Measurements from ENCODE around the gene DNAJC13. TPM values are rescaled to one million over a fixed set of nuclear protein-coding genes. Genes with fewer than 3 reads are reported as not detected.
"Not testable (repeated sequence)": the region's sequence is repeated elsewhere in the genome, so short reads cannot be mapped to it uniquely, and the experiment has no call there.

DNAJC13 gene
- total RNA-seq, 4 donors from 2014 or later = 21.9 to 35.2 (median 26.5) TPM

DNA sequence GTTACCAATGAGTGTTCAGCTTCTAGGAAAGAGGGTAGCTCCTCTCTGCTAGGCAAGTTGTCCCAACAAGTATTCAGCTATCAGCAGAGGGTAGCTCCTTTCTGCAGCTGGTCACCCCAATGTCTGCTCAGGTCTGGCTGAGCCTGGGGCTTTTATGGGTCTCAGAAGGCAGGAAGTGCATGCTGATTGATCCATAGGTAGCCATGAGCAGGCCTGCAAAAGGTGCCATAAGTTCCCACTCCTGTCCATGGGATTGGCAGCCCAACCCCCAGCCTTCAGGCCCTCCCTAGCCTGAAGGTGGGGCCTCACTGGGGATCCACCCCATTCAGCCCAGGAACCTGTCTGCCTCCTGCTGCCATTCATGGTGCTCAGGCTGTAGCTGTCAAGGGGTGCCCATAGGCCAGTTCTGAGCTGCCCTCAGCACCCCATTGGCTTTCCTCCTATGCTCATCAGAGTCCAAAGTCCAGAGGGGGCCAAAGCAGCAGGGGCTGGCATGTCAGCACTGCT, 34.6 kb upstream of the DNAJC13 start:
- in situ Hi-C loops (cut with MboI; ENCODE audit: low sequenced_read_pairs in 4 of 4) (no loop called here), intact Hi-C loops (cut with DNase I; ENCODE audit: low total_unique reads) (no loop called here)
- ATAC-seq (no peak), DNase-seq (no peak)
- Histone ChIP-seq H3K9me3 (no peaks in the 10 kb centered on the region), H3K27ac (no peak overlapping the region), H3K36me3 (no peaks in the 10 kb centered on the region), H3K27me3 (peaks cover 0 to under 1% (median 0%) of the 10 kb centered on the region in 3 donors), H3K4me3 (no peak overlapping the region), H3K4me1 (no peaks in the 10 kb centered on the region)
- TF ChIP-seq CTCF (IDR thresholded peaks at IDR 0.05 in 4 of 5, conservative IDR thresholded peaks at IDR 0.05 in 1 of 5) = no peak
- TF ChIP-seq POLR2A (IDR thresholded peaks at IDR 0.05) = no peak

DNA sequence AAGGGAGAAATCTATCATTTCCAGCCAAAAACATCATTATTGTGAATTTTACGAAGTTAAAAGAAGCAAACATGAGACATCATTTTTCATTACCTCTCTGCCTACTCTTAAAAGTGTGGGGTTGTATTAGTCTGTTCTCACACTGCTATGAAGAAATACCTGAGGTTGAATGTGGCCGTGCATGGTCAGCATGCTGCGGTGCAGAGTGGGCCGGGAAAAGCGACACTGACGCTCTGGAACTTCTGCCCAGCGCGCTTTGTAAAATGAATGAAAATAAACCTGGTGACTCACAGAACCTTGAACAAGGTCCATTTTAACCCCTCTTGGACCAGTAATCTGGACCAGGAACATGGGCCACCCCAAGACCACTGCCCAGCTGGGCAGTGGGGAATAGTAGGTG, 31.0 kb upstream of the DNAJC13 start:
- in situ Hi-C loops (cut with MboI; ENCODE audit: low sequenced_read_pairs in 4 of 4) (no loop called here), intact Hi-C loops (cut with DNase I; ENCODE audit: low total_unique reads) (no loop called here)
- DNase-seq (no peak), ATAC-seq (no peak)
- Histone ChIP-seq H3K4me3 (no peak overlapping the region), H3K27me3 (no peaks in the 10 kb centered on the region), H3K4me1 (no peaks in the 10 kb centered on the region), H3K9me3 (no peaks in the 10 kb centered on the region), H3K36me3 (no peaks in the 10 kb centered on the region), H3K27ac (no peak overlapping the region)
- no peak for TF ChIP-seq CTCF (IDR thresholded peaks at IDR 0.05 in 4 of 5, conservative IDR thresholded peaks at IDR 0.05 in 1 of 5)
- TF ChIP-seq POLR2A (IDR thresholded peaks at IDR 0.05) = no peak

- H3K27ac ChIP-seq; ATAC-seq; DNase-seq; in situ Hi-C loops (cut with MboI; ENCODE audit: low sequenced_read_pairs in 4 of 4); H3K4me1 ChIP-seq; H3K9me3 ChIP-seq; H3K36me3 ChIP-seq; H3K4me3 ChIP-seq; H3K27me3 ChIP-seq; intact Hi-C loops (cut with DNase I; ENCODE audit: low total_unique reads): not testable (repeated sequence)
Measured at GRCh38 chr3:132392675-132393074, 24.6 kb upstream of the DNAJC13 start.

DNA sequence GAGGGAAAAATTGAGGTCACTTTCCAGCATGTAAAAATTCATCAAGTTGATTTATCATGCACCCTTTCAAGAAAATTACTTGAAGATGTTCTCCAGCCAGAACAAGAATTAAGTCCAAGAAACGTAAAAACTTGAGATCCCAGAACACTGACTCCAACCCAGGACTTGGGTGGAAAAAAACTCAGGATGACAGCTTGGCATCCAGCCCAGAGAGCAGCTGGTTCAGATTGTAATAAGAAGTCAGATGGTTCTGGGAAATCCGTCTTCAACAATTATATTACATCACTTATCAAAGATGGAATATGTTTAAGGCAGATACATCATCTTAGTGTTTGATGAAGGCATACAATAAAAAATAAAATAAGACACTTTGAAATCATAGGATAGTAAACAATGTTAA, 23.0 kb upstream of the DNAJC13 start:
- DNase-seq = no peak

DNA sequence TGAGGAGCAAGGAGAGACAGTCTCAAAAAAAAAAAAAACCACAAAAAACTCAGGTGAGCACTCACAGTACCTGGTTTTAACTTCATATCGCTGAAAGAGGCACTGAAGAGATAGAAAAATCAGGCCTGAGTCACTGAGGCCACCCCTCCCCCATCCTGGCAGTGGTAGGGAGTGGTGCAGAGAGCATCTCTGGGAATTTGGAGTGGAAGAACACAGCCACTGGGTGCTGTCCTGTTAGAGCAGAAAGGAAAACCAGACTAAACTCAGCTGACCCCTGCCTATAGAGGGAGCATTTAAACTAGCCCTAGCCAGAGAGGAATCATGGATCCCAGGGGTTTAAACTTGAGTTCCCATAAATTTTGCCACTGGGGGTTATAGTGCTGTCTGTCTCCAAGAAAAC, 22.2 kb upstream of the DNAJC13 start:
- H3K4me3 ChIP-seq = no peak overlapping the region
- H3K9me3 ChIP-seq = no peaks in the 10 kb centered on the region
- intact Hi-C loops (cut with DNase I; ENCODE audit: low total_unique reads) (no loop called here), in situ Hi-C loops (cut with MboI; ENCODE audit: low sequenced_read_pairs in 4 of 4) (no loop called here)
- H3K27me3 ChIP-seq = no peaks in the 10 kb centered on the region
- no peaks in the 10 kb centered on the region for H3K36me3 ChIP-seq
- DNase-seq = no peak
- TF ChIP-seq POLR2A (IDR thresholded peaks at IDR 0.05) = no peak
- TF ChIP-seq CTCF (IDR thresholded peaks at IDR 0.05 in 4 of 5, conservative IDR thresholded peaks at IDR 0.05 in 1 of 5) = no peak
- no peak for ATAC-seq
- H3K4me1 ChIP-seq = no peaks in the 10 kb centered on the region
- H3K27ac ChIP-seq = no peak overlapping the region

More for the DNA sequence above, 23.0 kb upstream of the DNAJC13 start:
- Histone ChIP-seq H3K27me3 (no peaks in the 10 kb centered on the region), H3K9me3 (no peaks in the 10 kb centered on the region), H3K4me3 (no peak overlapping the region), H3K4me1 (no peaks in the 10 kb centered on the region), H3K27ac (no peak overlapping the region), H3K36me3 (no peaks in the 10 kb centered on the region)
- no peak for ATAC-seq
- in situ Hi-C loops (cut with MboI; ENCODE audit: low sequenced_read_pairs in 4 of 4) = no loop called here
- intact Hi-C loops (cut with DNase I; ENCODE audit: low total_unique reads) = no loop called here
- TF ChIP-seq CTCF (IDR thresholded peaks at IDR 0.05 in 4 of 5, conservative IDR thresholded peaks at IDR 0.05 in 1 of 5) (no peak), POLR2A (IDR thresholded peaks at IDR 0.05) (no peak)

All from gastrocnemius medialis (tissue), 4 donors.